Natural killer cell (primary cell): ENCODE measurements around the gene ZNF124. TPM values are rescaled to one million over a fixed set of nuclear protein-coding genes. Genes with fewer than 3 reads are reported as not detected.

Experiments used
- ATAC-seq, 3 donors: fragments of 150-1000 bp in 2 of 3; fragments of 200-7000 bp in 1 of 3; cut with Tn5 transposase; 1 replicate in 1 of 3; 2 replicates in 2 of 3; pipeline ENCODE4 v1.10.0; 2021; ENCODE audit warnings: mild to moderate bottlenecking in 2 of 3, moderate library complexity in 2 of 3
- DNase-seq, 2 donors: peaks; one replicate each; pipeline versions ENCODE4 v3.0.0 to v3.0.0-alpha.2; 2013 to 2021; ENCODE audit warnings: mixed read lengths in 1 of 2
- H3K27ac ChIP-seq: one replicate; pipeline ENCODE4 v1.5.1; 2013; ENCODE audit warnings: mild to moderate bottlenecking, low read length
- H3K27me3 ChIP-seq: one replicate; pipeline ENCODE4 v1.6.1; 2013; ENCODE audit warnings: low read length; ENCODE audit not compliant: control insufficient read depth, insufficient read depth
- H3K36me3 ChIP-seq: one replicate; pipeline ENCODE4 v1.6.1; 2013; ENCODE audit warnings: low read length; ENCODE audit not compliant: control insufficient read depth, insufficient read depth
- H3K4me1 ChIP-seq: one replicate; pipeline ENCODE4 v1.6.1; 2013; ENCODE audit warnings: low read length; ENCODE audit not compliant: control insufficient read depth, insufficient read depth
- H3K4me3 ChIP-seq: one replicate; pipeline ENCODE4 v1.5.1; 2013; ENCODE audit warnings: low read length
- H3K9me3 ChIP-seq: one replicate; pipeline ENCODE4 v1.6.1; 2013; ENCODE audit warnings: low read length; ENCODE audit not compliant: control insufficient read depth, insufficient read depth
- H3K27ac Mint-ChIP-seq, 2 donors: one replicate each; pipeline ENCODE4 v1.8.0; 2022; ENCODE audit warnings: mild to moderate bottlenecking in 2 of 2, mixed read lengths in 2 of 2, moderate library complexity in 1 of 2
- H3K27me3 Mint-ChIP-seq, 2 donors: one replicate each; pipeline ENCODE4 v1.8.0; 2022; ENCODE audit warnings: low read depth in 2 of 2, mixed read lengths in 2 of 2
- H3K36me3 Mint-ChIP-seq: one replicate; pipeline ENCODE4 v1.8.0; 2022; ENCODE audit warnings: mixed read lengths
- H3K4me1 Mint-ChIP-seq, 2 donors: one replicate each; pipeline ENCODE4 v1.8.0; 2022; ENCODE audit warnings: mixed read lengths in 2 of 2
- H3K4me3 Mint-ChIP-seq: one replicate; pipeline ENCODE4 v1.8.0; 2022; ENCODE audit warnings: mild to moderate bottlenecking, moderate library complexity, mixed read lengths
- H3K9me3 Mint-ChIP-seq, 2 donors: one replicate each; pipeline ENCODE4 v1.8.0; 2022; ENCODE audit warnings: mixed read lengths in 2 of 2
- CTCF ChIP-seq: fragments of 200-600 bp; IDR thresholded peaks from one replicate; pipeline ENCODE4 v1.8.0; 2022; ENCODE audit warnings: antibody characterized with exemption
- WGBS: methylation state at CpG from one replicate; pipeline ENCODE4 v1.1.7; 2013; ENCODE audit warnings: missing lambda C conversion rate; ENCODE audit not compliant: insufficient coverage; 5-methylcytosine and 5-hydroxymethylcytosine counted together
- intact Hi-C: fragments of 100-400 bp; cut with micrococcal nuclease; formaldehyde crosslinking; loops from one replicate; pipeline ENCODE4 v1.14.2; 2022
- total RNA-seq, 4 donors: library from RNA; stranded (reverse); fragments of 120-200 nt in 1 of 4; gene quantifications; one replicate each; pipeline versions ENCODE4 v1.2.3 to v1.2.4, GENCODE V29; 2013 to 2022

The ZNF124 gene
- total RNA-seq, 3 donors from 2014 or later (not counting 1 experiment from before 2014, with no cell fraction given) = 22.0 to 50.6 (median 31.2) TPM

GRCh38 chr1:247210376-247211117 lies 38.7 kb upstream of the ZNF124 start:
- peak; percentile 96 to 99 (median 97) for ATAC-seq
- Mint-ChIP-seq H3K4me3 (peak overlapping the region; percentile 98), H3K36me3 (no peaks in the 10 kb centered on the region), H3K9me3 (no peaks in the 10 kb centered on the region), H3K4me1 (peaks cover 47 to 53% of the 10 kb centered on the region in 2 donors), H3K27me3 (peaks cover 0 to 3% of the 10 kb centered on the region in 2 donors), H3K27ac (peak overlapping the region; percentile 93 to 96)
- under 1% methylated on average over 48 of the region's 49 CpGs for WGBS
- peak; percentile 96 to 97 for DNase-seq
- TF ChIP-seq CTCF = no peak
- intact Hi-C loops = loop anchor here (2.0 to 5.0 kb wide), 3 partner anchors 106 to 278 kb away; partner anchors contain the start of genes ZNF496 and ZNF669
- H3K9me3 ChIP-seq = no peaks in the 10 kb centered on the region
- H3K4me3 ChIP-seq = peak overlapping the region; percentile 97
- H3K27me3 ChIP-seq = no peaks in the 10 kb centered on the region
- peaks cover 35% of the 10 kb centered on the region for H3K4me1 ChIP-seq
- H3K27ac ChIP-seq = peak overlapping the region; percentile 99
- H3K36me3 ChIP-seq = no peaks in the 10 kb centered on the region

- H3K4me1 Mint-ChIP-seq = peaks cover 52 to 53% of the 10 kb centered on the region in 2 donors
- H3K27ac ChIP-seq = peak overlapping the region; percentile 99
- no peaks in the 10 kb centered on the region for H3K9me3 Mint-ChIP-seq
- intact Hi-C loops = loop anchor here (2.0 to 5.0 kb wide), 3 partner anchors 105 to 277 kb away; partner anchors contain the start of genes ZNF496 and ZNF669
- peak overlapping the region; percentile 97 for H3K4me3 ChIP-seq
- H3K27me3 ChIP-seq = no peaks in the 10 kb centered on the region
- H3K36me3 ChIP-seq = no peaks in the 10 kb centered on the region
- ATAC-seq = no peak
- 2% methylated on average over 5 of the region's 5 CpGs for WGBS
- H3K4me3 Mint-ChIP-seq = peak overlapping the region; percentile 98
- H3K4me1 ChIP-seq = peaks cover 40% of the 10 kb centered on the region
- H3K9me3 ChIP-seq = no peaks in the 10 kb centered on the region
- DNase-seq = no peak
- no peak for TF ChIP-seq CTCF
- no peaks in the 10 kb centered on the region for H3K36me3 Mint-ChIP-seq
- H3K27ac Mint-ChIP-seq = peak overlapping the region; percentile 93 to 96
- peaks cover 0 to 2% of the 10 kb centered on the region in 2 donors for H3K27me3 Mint-ChIP-seq
Observed at GRCh38 chr1:247210062-247210375, 38.2 kb upstream of the ZNF124 start.

GRCh38 chr1:247209396-247209795 lies 37.6 kb upstream of the ZNF124 start:
- Mint-ChIP-seq H3K4me3 (peak overlapping the region; percentile 98), H3K27me3 (no peaks in the 10 kb centered on the region), H3K36me3 (no peaks in the 10 kb centered on the region), H3K27ac (peak overlapping the region; percentile 93 to 96), H3K4me1 (peaks cover 55 to 58% of the 10 kb centered on the region in 2 donors), H3K9me3 (no peaks in the 10 kb centered on the region)
- Histone ChIP-seq H3K27me3 (no peaks in the 10 kb centered on the region), H3K27ac (peak overlapping the region; percentile 99), H3K4me1 (peaks cover 46% of the 10 kb centered on the region), H3K4me3 (peak overlapping the region; percentile 97), H3K9me3 (no peaks in the 10 kb centered on the region), H3K36me3 (no peaks in the 10 kb centered on the region)
- intact Hi-C loops = loop anchor here (5.0 kb wide), 1 partner anchor 37 kb away; the partner anchor contains the start of gene ZNF124
- no peak for TF ChIP-seq CTCF
- ATAC-seq (no peak), DNase-seq (peak in 1 of 2 donors; percentile 18)
- WGBS = 17% methylated on average over 1 of the region's 2 CpGs
